Amniotic epithelial cell (primary cell): ENCODE results near the gene SIGLEC10.
"Not testable (repeated sequence)": the region's sequence is repeated elsewhere in the genome, so short reads cannot be mapped to it uniquely, and the experiment has no call there.

Source experiments
- DNase-seq: peaks from one replicate; pipeline ENCODE4 v3.0.0-alpha.2; 2010; ENCODE audit warnings: low read depth

SIGLEC10 gene, protein sequence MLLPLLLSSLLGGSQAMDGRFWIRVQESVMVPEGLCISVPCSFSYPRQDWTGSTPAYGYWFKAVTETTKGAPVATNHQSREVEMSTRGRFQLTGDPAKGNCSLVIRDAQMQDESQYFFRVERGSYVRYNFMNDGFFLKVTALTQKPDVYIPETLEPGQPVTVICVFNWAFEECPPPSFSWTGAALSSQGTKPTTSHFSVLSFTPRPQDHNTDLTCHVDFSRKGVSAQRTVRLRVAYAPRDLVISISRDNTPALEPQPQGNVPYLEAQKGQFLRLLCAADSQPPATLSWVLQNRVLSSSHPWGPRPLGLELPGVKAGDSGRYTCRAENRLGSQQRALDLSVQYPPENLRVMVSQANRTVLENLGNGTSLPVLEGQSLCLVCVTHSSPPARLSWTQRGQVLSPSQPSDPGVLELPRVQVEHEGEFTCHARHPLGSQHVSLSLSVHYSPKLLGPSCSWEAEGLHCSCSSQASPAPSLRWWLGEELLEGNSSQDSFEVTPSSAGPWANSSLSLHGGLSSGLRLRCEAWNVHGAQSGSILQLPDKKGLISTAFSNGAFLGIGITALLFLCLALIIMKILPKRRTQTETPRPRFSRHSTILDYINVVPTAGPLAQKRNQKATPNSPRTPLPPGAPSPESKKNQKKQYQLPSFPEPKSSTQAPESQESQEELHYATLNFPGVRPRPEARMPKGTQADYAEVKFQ

DNA sequence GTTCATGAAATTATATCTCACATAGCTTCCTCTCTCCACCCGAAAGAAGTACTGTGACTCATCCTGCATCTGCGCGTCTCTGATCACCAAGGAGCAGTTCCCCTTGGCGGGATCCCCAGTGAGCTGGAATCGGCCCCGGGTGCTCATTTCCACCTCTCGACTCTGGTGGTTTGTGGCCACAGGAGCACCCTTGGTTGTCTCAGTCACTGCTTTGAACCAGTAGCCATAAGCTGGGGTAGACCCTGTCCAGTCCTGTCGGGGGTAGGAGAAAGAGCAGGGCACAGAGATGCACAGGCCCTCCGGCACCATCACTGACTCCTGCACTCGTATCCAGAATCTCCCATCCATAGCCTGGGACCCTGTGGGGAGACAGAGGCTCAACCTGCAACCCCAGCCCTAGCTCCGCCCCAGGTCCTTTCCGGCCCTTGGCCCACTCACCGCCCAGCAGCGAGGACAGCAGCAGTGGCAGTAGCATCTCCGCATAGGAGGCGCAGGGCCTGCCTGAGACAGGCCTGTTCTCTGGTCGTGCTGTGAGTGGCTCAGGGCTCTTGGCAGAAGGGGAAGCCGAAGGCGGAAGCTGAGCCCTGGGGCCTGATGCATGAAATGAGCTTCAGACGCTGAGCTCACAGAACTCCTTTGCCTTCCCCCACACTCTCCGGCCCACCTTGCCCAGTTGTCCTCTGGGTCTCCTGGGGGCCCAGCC lies at the start of gene SIGLEC10:
SIGLEC10 (minus strand) TSS at position 536 of the 703 bp plus-strand sequence; CDS start at position 475, 61 bp downstream.
- DNase-seq, result no peak

DNA sequence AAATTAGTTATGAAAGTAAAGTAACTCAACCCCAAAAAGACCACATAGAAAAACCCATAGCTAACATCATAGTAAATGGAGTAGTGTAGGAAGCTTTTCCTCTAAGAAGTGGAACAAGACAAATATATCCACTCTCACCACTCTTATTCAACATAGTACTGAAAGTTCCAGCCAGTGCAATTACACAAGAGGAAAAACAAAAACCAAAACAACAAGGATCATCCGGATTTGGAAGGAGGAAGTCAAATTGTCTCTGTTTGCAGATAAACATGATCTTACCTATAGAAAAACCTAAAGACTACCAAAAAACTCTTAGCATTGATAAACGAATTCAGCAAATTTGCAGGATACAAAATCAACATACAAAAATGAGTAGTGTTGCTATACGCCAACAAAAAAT lies 49.3 kb upstream of the SIGLEC10 start:
- no peak for DNase-seq

DNA sequence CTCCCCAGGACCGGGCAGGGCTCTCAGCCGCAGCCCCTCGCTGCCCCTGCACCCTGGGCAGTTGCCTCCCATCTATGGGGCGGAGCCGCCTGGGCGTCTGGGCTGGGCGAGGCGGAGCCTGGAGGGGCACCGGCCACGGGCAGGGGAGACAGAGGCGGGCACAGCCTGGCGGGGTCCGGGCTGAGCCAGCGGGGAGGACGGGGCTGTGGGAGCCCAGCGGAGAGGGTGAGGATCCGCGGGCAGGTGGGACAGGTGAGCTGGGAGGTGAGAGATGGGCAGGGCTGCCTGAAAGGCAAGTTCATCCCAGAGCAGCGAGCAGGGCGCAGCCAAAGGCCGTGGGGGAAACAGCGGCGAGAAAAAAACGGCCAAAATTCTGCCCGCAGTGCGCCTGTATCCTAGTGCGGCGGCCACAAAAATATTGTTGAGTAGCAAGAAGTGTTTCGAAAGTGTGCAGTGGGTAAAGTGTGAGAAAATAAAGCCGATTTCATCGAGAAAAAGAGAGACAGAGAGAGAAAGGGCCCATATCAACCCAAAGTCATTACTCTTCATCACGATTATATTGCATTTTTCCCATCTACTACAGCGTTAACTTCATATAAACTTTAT lies 46.6 kb upstream of the SIGLEC10 start:
- DNase-seq, result not testable (repeated sequence)

DNA sequence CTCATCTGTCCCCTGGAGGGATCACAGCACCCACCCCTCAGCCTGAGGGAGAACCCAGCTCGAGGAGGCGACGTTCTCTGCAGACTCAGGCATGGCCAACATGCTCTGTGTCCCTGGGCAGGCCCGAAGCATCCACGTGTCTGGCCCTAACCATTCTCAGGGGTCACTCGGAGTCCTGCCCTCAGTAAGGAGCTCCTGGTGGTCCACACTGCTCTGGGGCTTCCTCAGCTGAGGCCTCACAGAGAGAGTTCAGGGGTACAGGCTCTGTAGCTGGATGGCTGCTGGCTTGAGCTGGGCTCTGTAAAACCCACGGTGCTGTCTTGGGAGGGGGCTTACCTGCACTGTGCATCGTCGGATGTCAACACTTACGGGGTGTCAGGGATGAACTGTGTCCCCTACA lies 45.2 kb upstream of the SIGLEC10 start:
- no peak for DNase-seq

DNA sequence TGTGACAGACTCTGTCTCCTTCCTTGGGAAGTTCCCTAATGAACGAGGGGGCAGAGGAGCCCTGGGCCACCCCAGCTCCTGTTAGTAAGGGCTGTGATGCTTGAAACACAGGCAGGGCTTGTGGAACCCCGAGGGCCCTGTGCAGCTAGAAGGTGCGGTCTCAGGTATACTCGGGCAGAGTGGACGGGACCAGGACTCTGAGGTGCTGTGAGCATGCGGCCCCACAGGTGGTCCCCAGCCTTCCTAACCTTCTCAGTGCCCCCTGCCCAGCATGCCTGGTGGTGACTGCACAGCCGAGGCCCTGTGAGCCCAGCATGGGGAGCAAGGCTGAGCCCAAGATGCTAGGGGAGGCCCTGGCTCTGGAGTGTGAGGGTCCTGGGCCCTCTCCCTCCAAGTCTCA lies 44.8 kb upstream of the SIGLEC10 start:
- DNase-seq, result no peak

DNA sequence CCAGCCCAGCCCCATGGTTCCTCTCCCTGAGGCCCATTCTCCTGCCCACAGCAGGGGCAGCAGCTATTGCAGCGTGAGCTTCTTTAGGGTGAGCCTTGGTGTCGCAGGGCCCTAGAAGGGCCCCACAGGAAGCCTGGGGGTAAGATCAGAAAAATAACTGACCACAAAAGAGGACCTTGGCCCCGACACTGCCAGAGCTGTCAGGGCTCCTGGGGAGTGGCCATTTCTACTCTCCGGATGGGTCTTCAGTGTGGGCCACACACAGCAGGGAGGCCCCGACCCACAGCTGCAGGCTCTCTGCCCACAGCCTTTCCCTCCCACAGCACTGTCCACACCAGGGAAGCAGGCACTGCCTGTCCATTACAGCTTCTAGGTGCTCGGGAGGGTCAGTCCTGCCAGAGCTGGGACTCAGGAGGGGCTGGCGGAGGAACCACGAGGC lies 44.3 kb upstream of the SIGLEC10 start:
- DNase-seq, result no peak

DNA sequence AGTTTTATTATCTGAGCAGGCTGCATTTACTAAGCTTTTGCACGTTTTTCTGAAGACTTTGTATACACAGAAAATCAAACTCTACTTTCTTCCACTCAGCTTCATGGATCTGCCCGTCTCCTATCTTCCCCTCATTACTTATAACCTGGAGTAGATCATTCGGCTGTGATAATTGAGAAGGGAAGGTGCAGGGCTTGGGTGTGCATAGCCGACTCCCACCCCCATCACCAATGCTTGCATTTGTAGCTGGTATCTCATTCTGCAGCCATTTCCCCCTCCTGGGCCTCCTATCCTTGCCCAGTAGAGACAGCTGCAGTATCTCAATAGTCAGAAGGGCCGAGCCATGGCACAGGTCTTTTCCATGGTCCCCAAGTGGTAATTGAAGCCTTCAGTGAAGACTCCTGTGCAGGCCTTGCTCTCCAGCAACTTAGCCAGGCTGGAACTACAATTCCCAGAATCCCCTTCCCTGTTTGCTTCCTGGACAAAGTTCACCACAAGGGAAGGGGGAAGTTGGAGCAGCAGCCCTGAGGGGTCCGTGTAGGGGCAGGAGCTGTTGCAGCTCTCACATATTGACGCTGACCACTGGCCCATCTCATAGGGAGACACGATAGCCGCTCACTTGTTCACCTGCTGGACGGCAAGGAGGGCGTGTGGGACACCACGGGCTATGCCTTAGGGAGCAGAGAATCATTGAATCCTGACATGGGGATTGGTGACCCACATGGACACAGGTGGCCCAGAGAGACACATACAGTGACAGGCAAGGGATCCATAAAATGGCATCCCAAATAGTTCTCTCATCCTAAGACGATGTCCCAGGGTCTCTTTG lies 42.9 kb upstream of the SIGLEC10 start:
- no peak for DNase-seq

DNA sequence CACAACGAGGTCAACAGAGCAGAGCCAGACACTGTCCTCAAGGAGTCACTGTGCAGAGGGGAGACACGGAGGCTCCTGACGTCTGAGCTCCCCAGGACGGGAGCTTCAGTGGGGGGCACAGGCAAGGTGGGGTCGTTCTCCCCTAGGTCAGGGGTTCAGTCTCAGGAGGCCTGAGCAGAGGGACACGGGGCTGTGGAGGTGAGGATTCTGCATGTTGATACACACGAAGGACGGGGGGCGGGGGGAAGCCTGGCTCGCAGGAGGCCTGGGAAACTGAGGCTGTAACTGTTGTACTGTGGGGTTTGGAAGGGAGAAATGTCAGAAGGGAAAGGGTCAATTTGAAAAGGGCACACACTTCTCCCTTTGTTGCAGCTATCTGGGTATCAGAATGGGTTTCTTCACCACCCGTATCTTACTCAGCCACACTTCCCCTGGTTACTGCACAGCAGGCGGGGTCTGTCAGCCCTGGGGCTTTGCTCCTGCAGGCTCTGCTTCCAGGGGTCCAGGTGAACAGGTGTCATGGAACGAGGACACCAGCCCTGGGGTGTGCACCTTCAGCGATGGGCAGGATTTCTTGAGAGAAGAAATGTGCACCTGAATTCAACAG lies 41.6 kb upstream of the SIGLEC10 start:
- no peak for DNase-seq

DNA sequence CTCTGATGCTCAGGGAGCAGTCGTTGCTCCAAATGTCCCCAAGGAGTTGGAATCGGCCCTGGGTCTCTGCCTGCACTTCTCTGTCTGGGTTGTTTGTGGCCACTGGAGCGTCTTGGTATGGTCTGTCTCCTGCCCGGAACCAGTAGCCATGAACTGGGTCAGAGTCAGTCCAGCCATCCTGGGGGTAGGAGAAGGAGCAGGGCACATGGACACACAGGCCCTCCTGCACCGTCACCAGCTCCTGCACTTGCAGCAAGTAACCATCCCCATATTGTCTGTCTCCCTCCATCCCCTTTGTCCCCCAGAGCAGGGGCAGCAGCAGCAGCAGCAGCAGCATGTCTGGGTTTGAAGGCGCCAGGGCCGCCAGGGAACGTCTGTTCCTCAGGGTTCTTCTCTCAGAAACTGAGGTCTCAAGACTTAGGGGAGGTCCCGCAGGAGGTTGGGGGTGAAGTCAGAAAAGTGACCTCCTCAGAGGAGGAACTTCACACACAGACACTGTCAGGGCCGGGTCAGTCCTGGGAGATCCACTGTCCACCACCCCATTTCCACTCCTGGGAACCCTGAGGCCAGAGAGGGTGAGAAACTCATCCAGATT lies 40.7 kb upstream of the SIGLEC10 start, which contains the start of gene SIGLEC8:
SIGLEC8 (minus strand) TSS at position 404 of the 595 bp plus-strand sequence; CDS start at position 337, 67 bp downstream.
- DNase-seq, result no peak

DNA sequence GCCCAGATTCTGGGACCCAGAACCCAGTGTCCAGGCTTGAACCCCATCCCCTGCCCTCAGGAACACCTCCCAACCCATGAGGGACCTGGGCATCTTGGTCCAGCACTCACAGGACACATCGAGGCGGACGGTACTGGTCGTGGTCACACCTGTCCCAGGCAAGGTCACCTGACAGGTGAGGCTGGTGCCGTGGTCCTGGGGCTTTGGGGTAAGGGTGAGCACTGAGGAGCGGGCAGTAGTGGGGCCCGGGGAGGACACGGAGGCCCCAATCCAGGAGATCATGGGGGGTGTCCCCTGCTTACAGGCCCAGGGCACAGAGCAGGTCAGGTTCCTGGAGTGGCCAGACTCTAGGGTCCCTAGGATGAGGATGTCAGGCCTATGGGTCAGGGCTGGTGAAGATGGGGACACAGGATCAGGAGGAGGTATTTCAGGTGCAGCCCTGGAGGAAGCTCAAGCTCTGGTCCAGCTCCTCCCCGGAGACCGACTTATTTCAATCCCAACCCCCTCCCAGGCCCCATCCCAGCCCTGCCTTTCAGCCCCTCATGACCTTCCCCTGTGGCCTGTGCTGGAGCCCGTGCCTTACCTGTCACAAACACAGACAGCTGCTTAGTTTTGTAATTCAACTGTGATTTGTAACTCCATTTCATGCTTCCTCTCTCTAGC lies 40.0 kb upstream of the SIGLEC10 start:
- no peak for DNase-seq

DNA sequence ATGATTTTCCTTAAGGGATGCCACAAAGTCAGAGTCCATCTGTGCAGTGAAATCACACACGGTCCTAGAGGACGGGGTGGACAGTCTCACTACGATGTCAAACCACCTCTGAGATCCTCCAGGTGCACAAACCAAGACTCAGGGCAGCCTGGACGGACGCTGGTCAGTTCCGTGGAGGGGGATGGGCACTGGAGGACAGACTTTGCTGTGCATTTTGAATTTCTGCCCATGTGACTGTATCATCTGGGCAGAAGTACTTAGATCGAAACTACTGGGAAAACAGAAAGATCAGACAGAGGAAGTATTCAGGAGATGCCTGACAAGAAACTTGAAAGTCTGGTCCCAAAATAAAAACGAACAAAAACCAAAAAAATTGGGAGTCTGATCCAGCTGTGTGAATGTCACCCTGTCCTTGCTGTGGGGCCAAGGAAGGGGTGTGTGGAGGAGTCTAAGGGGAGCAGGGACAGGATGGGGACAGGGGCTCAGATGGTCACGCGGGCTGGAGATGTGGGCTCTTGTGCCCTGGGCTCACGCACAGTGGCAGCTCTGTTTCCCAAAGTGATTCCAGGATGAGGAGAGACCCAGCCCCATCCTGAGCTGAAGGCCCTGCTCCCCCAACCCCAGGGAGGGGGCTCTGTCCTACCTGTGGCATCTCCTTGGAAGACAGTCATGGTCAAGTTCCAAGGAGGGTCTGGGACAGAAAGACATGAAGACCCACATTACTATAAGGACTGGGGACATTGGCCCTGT lies 39.3 kb upstream of the SIGLEC10 start:
- DNase-seq, result no peak

DNA sequence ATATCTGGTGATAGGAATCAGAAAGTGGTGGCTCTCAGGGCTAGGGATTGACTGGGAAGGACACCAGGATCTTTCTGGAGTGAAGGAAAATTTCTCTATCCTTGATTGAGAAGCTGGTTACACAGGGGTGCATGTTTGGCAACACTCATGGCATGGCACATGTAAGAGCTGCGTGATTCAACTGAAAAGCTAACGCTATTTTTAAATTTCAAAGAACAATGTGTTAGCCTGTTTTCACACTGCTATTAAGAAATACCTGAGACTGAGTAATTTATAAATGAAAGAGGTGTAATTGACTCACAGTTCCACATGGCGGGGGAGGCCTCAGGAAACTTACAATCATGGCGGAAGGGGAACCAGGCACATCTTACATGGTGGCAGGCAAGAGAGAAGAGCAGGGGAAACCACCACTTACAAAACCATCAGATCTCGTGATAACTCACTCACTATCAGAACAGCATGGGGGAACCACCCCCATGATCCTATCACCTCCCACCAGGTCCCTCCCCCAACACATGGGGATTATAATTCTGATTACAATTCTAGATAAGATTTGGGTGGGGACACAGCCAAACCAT lies 33.4 kb upstream of the SIGLEC10 start:
- DNase-seq, result no peak

DNA sequence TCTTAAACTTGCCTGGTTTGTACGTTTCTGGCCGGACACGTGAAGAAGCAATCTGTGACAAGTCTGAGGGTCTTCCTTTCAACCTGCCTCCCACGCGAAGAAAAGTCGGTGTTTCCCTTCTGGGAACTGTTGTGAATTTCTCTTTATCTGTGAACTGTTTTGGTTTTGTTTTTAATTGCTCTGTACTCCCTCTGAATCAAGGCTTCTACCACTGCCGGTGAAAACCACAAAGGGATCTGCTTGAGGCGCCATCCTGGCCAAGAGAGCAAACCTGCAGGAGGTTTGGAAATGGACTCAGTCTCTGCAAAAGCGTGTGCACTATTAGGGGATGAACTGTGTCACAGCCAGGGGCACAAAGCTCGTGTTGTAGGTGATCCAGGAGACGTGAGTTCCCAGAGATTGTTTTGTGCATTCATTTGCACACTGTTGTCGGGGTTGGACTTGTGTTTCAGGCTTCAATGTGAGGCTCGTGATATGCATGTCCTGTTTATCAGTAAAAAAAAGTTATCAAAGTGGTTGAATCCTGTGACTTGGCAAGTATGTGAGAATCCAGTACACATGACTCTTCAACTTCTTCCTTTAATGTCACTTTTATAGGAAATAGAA lies 31.1 kb upstream of the SIGLEC10 start:
- no peak for DNase-seq

DNA sequence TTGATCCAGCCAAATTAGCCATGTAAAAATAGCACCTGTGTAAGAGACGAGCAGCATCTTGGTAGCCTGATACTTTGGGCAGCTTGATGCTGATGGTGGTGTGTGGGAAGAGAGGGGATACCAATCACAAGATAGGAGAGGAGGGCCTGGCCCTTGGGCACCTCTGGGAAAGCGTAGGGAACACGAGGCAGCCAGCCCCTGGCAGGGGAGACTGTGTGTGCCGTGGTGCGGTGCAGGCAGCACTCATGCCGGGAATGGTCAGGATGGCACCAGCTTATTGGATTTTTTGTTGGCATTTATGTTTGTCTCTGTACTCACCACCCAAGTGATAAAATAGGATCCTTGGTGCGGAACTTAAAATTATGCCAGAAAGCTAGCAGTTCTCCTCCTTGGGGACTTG lies 30.6 kb upstream of the SIGLEC10 start:
- no peak for DNase-seq

DNA sequence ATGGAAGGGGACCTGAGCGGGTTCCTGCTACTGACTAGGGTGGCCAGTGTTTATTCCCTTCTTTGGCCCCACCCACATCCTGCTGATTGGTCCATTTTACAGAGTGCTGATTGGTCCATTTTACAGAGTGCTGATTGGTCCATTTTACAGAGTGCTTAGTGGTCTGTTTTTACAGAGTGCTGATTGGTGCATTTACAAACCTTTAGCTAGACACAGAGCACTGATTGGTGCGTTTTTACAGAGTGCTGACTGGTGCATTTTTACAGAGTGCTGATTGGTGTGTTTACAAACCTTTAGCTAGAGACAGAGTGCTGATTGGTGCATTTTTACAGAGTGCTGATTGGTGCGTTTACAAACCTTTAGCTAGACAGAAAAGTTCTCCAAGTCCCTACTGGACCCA lies 30.1 kb upstream of the SIGLEC10 start:
- DNase-seq, result not testable (repeated sequence)

DNA sequence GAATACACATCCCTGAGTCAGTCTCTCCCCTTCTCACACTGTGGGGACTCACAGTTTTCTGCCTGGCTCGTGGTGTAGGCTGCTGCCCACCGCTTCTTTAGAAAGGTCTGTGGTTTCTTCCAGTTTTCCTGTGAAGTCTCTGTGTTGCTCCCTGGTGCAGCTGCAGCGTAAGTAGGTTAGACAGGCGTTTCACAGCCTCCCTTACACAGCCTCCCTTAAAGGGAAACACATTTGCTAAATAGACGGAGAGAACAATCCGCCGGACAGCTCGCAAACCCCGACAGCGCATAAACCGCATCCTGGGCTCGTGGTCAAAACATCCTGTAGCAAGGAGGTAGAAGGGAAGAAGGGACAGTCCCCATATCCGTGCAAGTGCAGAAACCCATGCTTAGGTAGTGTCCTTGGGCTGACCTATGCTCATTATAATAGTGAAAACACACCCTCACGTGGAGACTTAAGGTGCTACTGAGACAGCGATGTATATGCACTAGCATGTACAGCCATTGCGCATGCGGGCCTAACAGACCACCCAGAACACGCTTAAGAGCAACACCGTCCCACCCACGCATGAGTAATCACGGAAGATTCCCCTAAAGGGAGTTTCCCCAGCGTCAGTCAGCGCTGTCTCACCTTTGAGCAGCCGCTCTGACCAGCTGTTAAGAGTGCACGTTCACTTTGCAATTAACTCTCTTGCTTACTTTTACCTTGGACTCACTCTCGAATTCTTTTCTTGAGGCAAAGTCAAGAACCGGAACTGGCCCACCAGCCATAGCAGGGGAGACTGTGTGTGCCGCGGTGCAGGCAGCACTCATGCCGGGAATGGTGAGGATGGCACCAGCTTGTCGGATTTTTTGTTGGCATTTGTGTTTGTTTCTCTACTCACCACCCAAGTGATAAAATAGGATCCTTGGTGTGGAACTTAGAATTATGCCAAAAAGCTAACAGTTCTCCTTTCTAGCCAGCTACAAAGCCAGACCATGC lies 24.3 kb upstream of the SIGLEC10 start:
- DNase-seq, result no peak

DNA sequence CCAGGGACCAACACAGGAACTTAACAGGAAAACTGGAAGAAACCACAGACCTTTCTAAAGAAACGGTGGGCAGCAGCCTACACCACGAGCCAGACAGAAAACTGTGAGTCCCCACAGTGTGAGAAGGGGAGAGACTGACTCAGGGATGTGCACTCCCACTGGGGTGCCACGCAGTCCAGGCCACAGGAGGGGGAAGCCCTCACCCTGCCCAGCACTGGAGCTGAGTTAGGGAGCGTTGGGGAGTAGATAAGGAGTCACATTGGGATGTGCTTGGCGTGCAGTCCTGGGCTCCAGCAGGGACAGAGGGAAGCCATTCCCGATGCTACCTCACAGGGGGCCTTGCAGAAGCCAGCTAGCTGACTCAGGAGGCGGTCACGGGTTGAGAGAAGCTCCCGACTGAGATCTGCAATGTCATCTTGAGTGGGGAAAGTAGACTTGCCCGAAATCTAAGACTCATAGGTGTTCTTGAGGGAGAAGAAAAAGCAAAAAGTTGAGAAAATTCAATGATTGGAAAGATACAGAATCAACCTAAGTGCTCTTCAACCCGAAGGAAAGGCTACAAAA lies 23.5 kb upstream of the SIGLEC10 start:
- DNase-seq, result no peak
